K562 (cell line): ENCODE results near the gene SPPL2C. TPM values are rescaled to one million over a fixed set of nuclear protein-coding genes. Genes with fewer than 3 reads are reported as not detected.
A peak's percentile ranks its signal among the peaks of the same experiment; 100 is the strongest.

Experiments
- ATAC-seq: fragments of 200-7000 bp; cut with Tn5 transposase; 3 replicates; pipeline ENCODE4 v1.9.1; 2020; ENCODE audit warnings: moderate library complexity
- BruUV-seq: library from RNA; stranded (reverse); fragments of 400-500 nt; replicated peaks from 2 replicates; lab custom pipeline; 2021; lab: Mats Ljungman, UMichigan
- CTCF ChIA-PET: fragments of 300-600 bp; formaldehyde crosslinking; extraction: SDS; loops from one replicate; lab custom pipeline; 2021; ENCODE audit warnings: low intra/inter-chr PET ratio; lab: Yijun Ruan, JAX
- POLR2A ChIA-PET: fragments of 300-600, 350-650 bp; sonication (Branson Sonifier 250); formaldehyde crosslinking; extraction: SDS; loops from one replicate; lab custom pipeline; 2021; ENCODE audit warnings: antibody characterized with exemption, inconsistent platforms; lab: Yijun Ruan, JAX
- DNase-seq, 4 experiments: peaks; one replicate each; pipeline versions ENCODE4 v3.0.0 to v3.0.0-alpha.2; 2011 to 2018; ENCODE audit warnings: low spot score in 3 of 4, mixed read lengths in 3 of 4; ENCODE audit errors: extremely low read depth in 1 of 4
- FAIRE-seq: peaks from 2 replicates; lab custom pipeline; 2011; peaks lifted over from hg19 to GRCh38; lab: Jason Lieb, UNC
- H2AFZ ChIP-seq: 2 replicates; pipeline ENCODE4 v1.6.0; 2011; ENCODE audit warnings: low read depth, low read length, control low read depth, inconsistent platforms
- H3K27ac ChIP-seq: fragments of 200-600 bp; 3 replicates; pipeline ENCODE4 v1.8.0; 2011; ENCODE audit warnings: low read depth, mild to moderate bottlenecking, control low read depth, inconsistent platforms, low read length, moderate library complexity, mixed read lengths; ENCODE audit errors: extremely low read depth
- H3K27me3 ChIP-seq, 2 experiments: fragments of 300-600 bp in 1 of 2; 2 replicates in 1 of 2; 3 replicates in 1 of 2; pipeline versions ENCODE4 v1.6.0 to v1.8.0; 2011; ENCODE audit warnings: inconsistent platforms in 2 of 2, low read length in 2 of 2, mild to moderate bottlenecking in 1 of 2, mixed read lengths in 1 of 2, moderate library complexity in 1 of 2; ENCODE audit not compliant: control insufficient read depth in 2 of 2, insufficient read depth in 2 of 2
- H3K36me3 ChIP-seq: fragments of 300-600 bp; 3 replicates; pipeline ENCODE4 v1.8.0; 2011; ENCODE audit warnings: mild to moderate bottlenecking, low read length, inconsistent platforms; ENCODE audit not compliant: control insufficient read depth, insufficient read depth
- H3K4me1 ChIP-seq, 2 experiments: fragments of 200-600 bp in 1 of 2; replicated peaks in 1 of 2; 2 replicates in 1 of 2; 3 replicates in 1 of 2; pipeline versions ENCODE4 v1.5.1 to v1.8.0; 2011; ENCODE audit warnings: inconsistent platforms in 2 of 2, low read length in 2 of 2, mild to moderate bottlenecking in 1 of 2, mixed read lengths in 1 of 2, moderate library complexity in 1 of 2; ENCODE audit not compliant: control insufficient read depth in 2 of 2, insufficient read depth in 2 of 2
- H3K4me2 ChIP-seq: 2 replicates; pipeline ENCODE4 v1.6.1; 2011; ENCODE audit warnings: low read length, control low read depth, inconsistent platforms, mixed read lengths; ENCODE audit not compliant: insufficient read depth
- H3K4me3 ChIP-seq: fragments of 200-600 bp; sonication (generic), shearing (Covaris generic); 2 replicates; pipeline ENCODE4 v1.5.1; 2016; ENCODE audit warnings: control low read depth, inconsistent platforms
- H3K79me2 ChIP-seq: fragments of 200-600 bp; 3 replicates; pipeline ENCODE4 v1.8.0; 2011; ENCODE audit warnings: low read length, inconsistent platforms; ENCODE audit not compliant: control insufficient read depth, insufficient read depth
- H3K9ac ChIP-seq, 2 experiments: 2 replicates each; pipeline versions ENCODE4 v1.6.0 to v1.6.1; 2011; ENCODE audit warnings: low read depth in 2 of 2, low read length in 2 of 2, control low read depth in 1 of 2, inconsistent platforms in 1 of 2, mild to moderate bottlenecking in 1 of 2, mixed read lengths in 1 of 2; ENCODE audit not compliant: insufficient read depth in 1 of 2
- H3K9me1 ChIP-seq: one replicate; pipeline ENCODE4 v1.6.0; 2011; ENCODE audit warnings: inconsistent platforms, mild to moderate bottlenecking, low read length, moderate library complexity; ENCODE audit not compliant: control insufficient read depth, insufficient read depth
- H3K9me3 ChIP-seq: replicated peaks from 2 replicates; pipeline ENCODE4 v1.5.1; 2011; ENCODE audit warnings: low read depth, low read length, inconsistent platforms; ENCODE audit not compliant: control insufficient read depth, insufficient read depth
- H4K20me1 ChIP-seq: replicated peaks from 2 replicates; pipeline ENCODE4 v1.6.1; 2011; ENCODE audit warnings: low read length, inconsistent platforms, mixed read lengths; ENCODE audit not compliant: control insufficient read depth, insufficient read depth
- CEBPZ ChIP-seq: fragments of 150-350 bp; IDR thresholded peaks from 2 replicates; pipeline ENCODE4 v1.6.1; 2014; ENCODE audit warnings: low read depth, mild to moderate bottlenecking, low read length, borderline replicate concordance
- E2F6 ChIP-seq, 2 experiments: IDR thresholded peaks; 2 replicates each; pipeline ENCODE4 v1.6.1; 2011; ENCODE audit warnings: borderline replicate concordance in 1 of 2, control low read depth in 1 of 2, low read depth in 1 of 2, low read length in 1 of 2, mild to moderate bottlenecking in 1 of 2, mixed read lengths in 1 of 2, moderate library complexity in 1 of 2; ENCODE audit not compliant: insufficient read depth in 1 of 2, insufficient read length in 1 of 2, poor library complexity in 1 of 2, severe bottlenecking in 1 of 2; ENCODE audit errors: extremely low read depth in 1 of 2
- ZNF431 ChIP-seq: sonication (generic); formaldehyde crosslinking; IDR thresholded peaks from 2 replicates; pipeline ENCODE4 v1.8.0; 2022; ENCODE audit warnings: mild to moderate bottlenecking, missing genetic modification reagents
- WGBS: fragments of 100-300 bp; shearing (Covaris generic); methylation state at CpG from one replicate; pipeline ENCODE4 v1.1.6; 2016; ENCODE audit warnings: low coverage, mixed read lengths; ENCODE audit not compliant: insufficient coverage; ENCODE audit errors: missing lambda C conversion rate; 5-methylcytosine and 5-hydroxymethylcytosine counted together
- in situ Hi-C: fragments of 300-500 bp; cut with MboI; formaldehyde crosslinking; loops from 4 replicates; pipeline ENCODE4 v1.15.0; 2018; ENCODE audit warnings: inconsistent platforms, mixed read lengths
- intact Hi-C: fragments of 100-400 bp; cut with micrococcal nuclease; formaldehyde crosslinking; loops from 2 replicates; pipeline ENCODE4 v1.14.2; 2022
- polyA plus RNA-seq, 8 experiments: library from polyadenylated mRNA; depleted of rRNA in 4 of 8; stranded (reverse) in 5 of 8; unstranded in 3 of 8; fragments of >200 nt; fragmentation: Nextera tagmentation in 2 of 8; fragmentation: Illumina TruSeq in 1 of 8; extraction: Ambion mirVana in 2 of 8; extraction: Trizol in 1 of 8; gene quantifications; 2 replicates each; pipeline versions ENCODE4 v1.2.1 to v1.2.3, GENCODE V29; 2011 to 2014; ENCODE audit warnings: inconsistent platforms in 1 of 8, missing spikeins in 1 of 8
- total RNA-seq, 7 experiments: library from RNA; depleted of rRNA in 6 of 7; stranded (reverse); fragments of >200 nt in 6 of 7; fragmentation: Illumina TruSeq in 2 of 7; extraction: Trizol in 2 of 7; gene quantifications; 2 replicates each; pipeline versions ENCODE4 v1.2.1 to v1.2.3, GENCODE V29; 2011 to 2021; ENCODE audit warnings: low replicate concordance in 1 of 7
- TF ChIP-seq, protein P1 (sequence below): fragments of 250-450 bp; sonication (Bioruptor Pico); IDR thresholded peaks from 2 replicates; pipeline ENCODE4 v1.4.0; 2020; ENCODE audit warnings: mild to moderate bottlenecking, moderate library complexity, borderline replicate concordance
- TF ChIP-seq, protein P2 (sequence below): sonication (generic); formaldehyde crosslinking; IDR thresholded peaks from 2 replicates; pipeline ENCODE4 v1.8.0; 2022; ENCODE audit warnings: mild to moderate bottlenecking, missing genetic modification reagents

Gene SPPL2C
- total and polyA plus RNA-seq, 9 of the 15 experiments (the other 6 are each of a cell fraction or from before 2014, with no cell fraction given), result not detected

GRCh38 chr17:45848868-45849535 lies 4.3 kb downstream of the SPPL2C start (continued):
- TF ChIP-seq, protein P1, sequence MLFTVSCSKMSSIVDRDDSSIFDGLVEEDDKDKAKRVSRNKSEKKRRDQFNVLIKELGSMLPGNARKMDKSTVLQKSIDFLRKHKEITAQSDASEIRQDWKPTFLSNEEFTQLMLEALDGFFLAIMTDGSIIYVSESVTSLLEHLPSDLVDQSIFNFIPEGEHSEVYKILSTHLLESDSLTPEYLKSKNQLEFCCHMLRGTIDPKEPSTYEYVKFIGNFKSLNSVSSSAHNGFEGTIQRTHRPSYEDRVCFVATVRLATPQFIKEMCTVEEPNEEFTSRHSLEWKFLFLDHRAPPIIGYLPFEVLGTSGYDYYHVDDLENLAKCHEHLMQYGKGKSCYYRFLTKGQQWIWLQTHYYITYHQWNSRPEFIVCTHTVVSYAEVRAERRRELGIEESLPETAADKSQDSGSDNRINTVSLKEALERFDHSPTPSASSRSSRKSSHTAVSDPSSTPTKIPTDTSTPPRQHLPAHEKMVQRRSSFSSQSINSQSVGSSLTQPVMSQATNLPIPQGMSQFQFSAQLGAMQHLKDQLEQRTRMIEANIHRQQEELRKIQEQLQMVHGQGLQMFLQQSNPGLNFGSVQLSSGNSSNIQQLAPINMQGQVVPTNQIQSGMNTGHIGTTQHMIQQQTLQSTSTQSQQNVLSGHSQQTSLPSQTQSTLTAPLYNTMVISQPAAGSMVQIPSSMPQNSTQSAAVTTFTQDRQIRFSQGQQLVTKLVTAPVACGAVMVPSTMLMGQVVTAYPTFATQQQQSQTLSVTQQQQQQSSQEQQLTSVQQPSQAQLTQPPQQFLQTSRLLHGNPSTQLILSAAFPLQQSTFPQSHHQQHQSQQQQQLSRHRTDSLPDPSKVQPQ, result no peak

GRCh38 chr17:45849536-45849990 lies 4.9 kb downstream of the SPPL2C start:
- in situ Hi-C loops, result loop anchor here (25.0 kb wide), 1 partner anchor 437 kb away; no protein-coding TSS in a partner anchor
- POLR2A ChIA-PET, result interaction anchor here (0.7 kb wide), 1 partner anchor 14 kb away, joined by 3 read pairs; no protein-coding TSS in a partner anchor
- TF ChIP-seq E2F6 (IDR thresholded peaks at IDR 0.05; ENCODE audit: borderline replicate concordance in 1 of 2, extremely low read depth in 1 of 2, insufficient read depth in 1 of 2, insufficient read length in 1 of 2, low read depth in 1 of 2, low read length in 1 of 2, poor library complexity in 1 of 2, severe bottlenecking in 1 of 2) (no peak), CEBPZ (no peak), ZNF431 (CRISPR knock-in tag) (no peak)
- TF ChIP-seq, protein P2, sequence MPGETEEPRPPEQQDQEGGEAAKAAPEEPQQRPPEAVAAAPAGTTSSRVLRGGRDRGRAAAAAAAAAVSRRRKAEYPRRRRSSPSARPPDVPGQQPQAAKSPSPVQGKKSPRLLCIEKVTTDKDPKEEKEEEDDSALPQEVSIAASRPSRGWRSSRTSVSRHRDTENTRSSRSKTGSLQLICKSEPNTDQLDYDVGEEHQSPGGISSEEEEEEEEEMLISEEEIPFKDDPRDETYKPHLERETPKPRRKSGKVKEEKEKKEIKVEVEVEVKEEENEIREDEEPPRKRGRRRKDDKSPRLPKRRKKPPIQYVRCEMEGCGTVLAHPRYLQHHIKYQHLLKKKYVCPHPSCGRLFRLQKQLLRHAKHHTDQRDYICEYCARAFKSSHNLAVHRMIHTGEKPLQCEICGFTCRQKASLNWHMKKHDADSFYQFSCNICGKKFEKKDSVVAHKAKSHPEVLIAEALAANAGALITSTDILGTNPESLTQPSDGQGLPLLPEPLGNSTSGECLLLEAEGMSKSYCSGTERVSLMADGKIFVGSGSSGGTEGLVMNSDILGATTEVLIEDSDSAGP, result no peak

More at GRCh38 chr17:45849536-45849990, 4.9 kb downstream of the SPPL2C start:
- intact Hi-C loops, result no loop called here
- ATAC-seq (no peak; the same call in 2 of the 3 replicates), FAIRE-seq (no peak), DNase-seq (no peak)
- CTCF ChIA-PET, result interaction anchor here (0.5 kb wide), 1 partner anchor 10 kb away, joined by 3 read pairs; no protein-coding TSS in a partner anchor
- no peak overlapping the region for H3K4me2 ChIP-seq
- no peaks in the 10 kb centered on the region for H3K79me2 ChIP-seq
- no peak overlapping the region for H2AFZ ChIP-seq
- no peak overlapping the region for H3K4me3 ChIP-seq
- H3K9me3 ChIP-seq, result no peaks in the 10 kb centered on the region
- H3K4me1 ChIP-seq, result peaks cover 0 to 17% of the 10 kb centered on the region in 2 experiments; a peak in 2 of 5 replicates
- no peaks in the 10 kb centered on the region for H3K9me1 ChIP-seq
- H3K27ac ChIP-seq, result no peak overlapping the region
- no TSS peak for BruUV-seq
- peak overlapping the region in 1 of 2 experiments; percentile 35; a peak in 1 of 4 replicates for H3K9ac ChIP-seq
- H3K36me3 ChIP-seq, result no peaks in the 10 kb centered on the region
- H3K27me3 ChIP-seq, result peaks cover 10 to 59% of the 10 kb centered on the region in 2 experiments; a peak in 3 of 5 replicates
- WGBS, result 0% methylated on average over 7 of the region's 7 CpGs
- H4K20me1 ChIP-seq, result no peaks in the 10 kb centered on the region
